IMR-90 (cell line): ENCODE measurements around the gene BLZF1. TPM values are rescaled to one million over a fixed set of nuclear protein-coding genes. Genes with fewer than 3 reads are reported as not detected.
A peak's percentile ranks its signal among the peaks of the same experiment; 100 is the strongest.

Experiments
- ATAC-seq: fragments of 200-7000 bp; cut with Tn5 transposase; 2 replicates; pipeline ENCODE4 v1.9.1; 2020; ENCODE audit warnings: low read depth, mild to moderate bottlenecking, moderate library complexity
- BruUV-seq: library from RNA; stranded (reverse); fragments of 400-500 nt; replicated peaks from 2 replicates; lab custom pipeline; 2021; lab: Mats Ljungman, UMichigan
- CTCF ChIA-PET: fragments of 300-600 bp; formaldehyde crosslinking; extraction: SDS; loops from one replicate; lab custom pipeline; 2021; ENCODE audit warnings: antibody characterized with exemption; lab: Yijun Ruan, JAX
- POLR2A ChIA-PET: fragments of 300-600 bp; sonication (Branson Sonifier 250); formaldehyde crosslinking; loops from one replicate; lab custom pipeline; 2022; ENCODE audit warnings: antibody characterized with exemption; ENCODE audit not compliant: unreplicated experiment; lab: Charles Lee
- DNase-seq: peaks from one replicate; pipeline ENCODE4 v3.0.0; 2013
- H2AFZ ChIP-seq: replicated peaks from 2 replicates; pipeline ENCODE3; 2013; ENCODE audit warnings: low read length, mild to moderate bottlenecking; ENCODE audit not compliant: poor library complexity
- H2AK5ac ChIP-seq: 2 replicates; pipeline ENCODE4 v1.6.1; 2013; ENCODE audit warnings: low read depth, low read length, inconsistent platforms
- H2AK9ac ChIP-seq: replicated peaks from 2 replicates; pipeline ENCODE3; 2013; ENCODE audit warnings: mild to moderate bottlenecking, low read depth, low read length, moderate library complexity; ENCODE audit not compliant: poor library complexity
- H2BK120ac ChIP-seq: 2 replicates; pipeline ENCODE4 v1.6.1; 2013; ENCODE audit warnings: low read depth, low read length, inconsistent platforms
- H2BK15ac ChIP-seq: 3 replicates; pipeline ENCODE4 v1.6.1; 2013; ENCODE audit warnings: low read depth, low read length, inconsistent platforms
- H2BK20ac ChIP-seq: 2 replicates; pipeline ENCODE4 v1.6.1; 2013; ENCODE audit warnings: low read depth, mild to moderate bottlenecking, inconsistent platforms, low read length, moderate library complexity
- H2BK5ac ChIP-seq: 2 replicates; pipeline ENCODE4 v1.6.1; 2013; ENCODE audit warnings: mild to moderate bottlenecking, low read depth, low read length, inconsistent platforms; ENCODE audit not compliant: poor library complexity, severe bottlenecking
- H3K14ac ChIP-seq: replicated peaks from 2 replicates; pipeline ENCODE4 v1.6.1; 2013; ENCODE audit warnings: low read depth, low read length, inconsistent platforms
- H3K18ac ChIP-seq: 2 replicates; pipeline ENCODE4 v1.6.1; 2013; ENCODE audit warnings: low read depth, low read length, control low read depth
- H3K23ac ChIP-seq: 2 replicates; pipeline ENCODE4 v1.6.1; 2013; ENCODE audit warnings: low read depth, low read length, inconsistent platforms
- H3K27ac ChIP-seq: 2 replicates; pipeline ENCODE4 v1.5.1; 2013; ENCODE audit warnings: mild to moderate bottlenecking, control low read depth, low read length; ENCODE audit not compliant: insufficient read depth
- H3K27me3 ChIP-seq: 2 replicates; pipeline ENCODE4 v1.6.1; 2013; ENCODE audit warnings: low read length; ENCODE audit not compliant: control insufficient read depth, insufficient read depth
- H3K36me3 ChIP-seq: 2 replicates; pipeline ENCODE4 v1.6.1; 2013; ENCODE audit warnings: low read length, mixed read lengths; ENCODE audit not compliant: control insufficient read depth, insufficient read depth
- H3K4ac ChIP-seq: 2 replicates; pipeline ENCODE4 v1.6.1; 2013; ENCODE audit warnings: low read depth, low read length, inconsistent platforms
- H3K4me1 ChIP-seq: 2 replicates; pipeline ENCODE4 v1.6.1; 2013; ENCODE audit warnings: low read length, mixed read lengths; ENCODE audit not compliant: control insufficient read depth, insufficient read depth
- H3K4me2 ChIP-seq: 2 replicates; pipeline ENCODE4 v1.6.1; 2013; ENCODE audit warnings: low read depth, mild to moderate bottlenecking, control low read depth, low read length, moderate library complexity
- H3K4me3 ChIP-seq: 2 replicates; pipeline ENCODE4 v1.5.1; 2013; ENCODE audit warnings: low read depth, mild to moderate bottlenecking, control low read depth, low read length, moderate library complexity; ENCODE audit not compliant: insufficient read depth
- H3K56ac ChIP-seq: 2 replicates; pipeline ENCODE4 v1.6.1; 2013; ENCODE audit warnings: low read length, inconsistent platforms; ENCODE audit not compliant: insufficient read depth; ENCODE audit errors: extremely low read depth
- H3K79me1 ChIP-seq, 2 experiments: 2 replicates each; pipeline ENCODE4 v1.6.1; 2013; ENCODE audit warnings: low read length in 2 of 2, inconsistent platforms in 1 of 2, low read depth in 1 of 2
- H3K9ac ChIP-seq: 2 replicates; pipeline ENCODE4 v1.6.1; 2013; ENCODE audit warnings: low read depth, low read length, control low read depth
- H3K9me1 ChIP-seq: 2 replicates; pipeline ENCODE4 v1.6.1; 2013; ENCODE audit warnings: low read length, inconsistent platforms; ENCODE audit not compliant: insufficient read depth
- H3K9me3 ChIP-seq: 2 replicates; pipeline ENCODE4 v1.6.1; 2013; ENCODE audit warnings: low read length; ENCODE audit not compliant: control insufficient read depth, insufficient read depth
- H4K20me1 ChIP-seq: 2 replicates; pipeline ENCODE4 v1.6.1; 2013; ENCODE audit warnings: low read length, inconsistent platforms; ENCODE audit not compliant: insufficient read depth
- H4K5ac ChIP-seq: 2 replicates; pipeline ENCODE4 v1.6.1; 2013; ENCODE audit warnings: mild to moderate bottlenecking, low read depth, low read length, control low read depth
- H4K8ac ChIP-seq, 2 experiments: 2 replicates each; pipeline ENCODE4 v1.6.1; 2013; ENCODE audit warnings: low read depth in 2 of 2, low read length in 2 of 2, control low read depth in 1 of 2, inconsistent platforms in 1 of 2
- H4K91ac ChIP-seq: 2 replicates; pipeline ENCODE4 v1.6.1; 2013; ENCODE audit warnings: low read depth, low read length, inconsistent platforms; ENCODE audit not compliant: insufficient read depth
- MAFK ChIP-seq: IDR thresholded peaks from 2 replicates; pipeline ENCODE4 v1.6.1; 2012; ENCODE audit warnings: low read depth, low read length, improper control_type of control experiment
- MXI1 ChIP-seq: IDR thresholded peaks from 2 replicates; pipeline ENCODE4 v1.6.1; 2012; ENCODE audit warnings: low read depth, mild to moderate bottlenecking, low read length, moderate library complexity, borderline replicate concordance
- NFE2L2 ChIP-seq: fragments of 150-350 bp; IDR thresholded peaks from 2 replicates; pipeline ENCODE4 v1.6.1; 2016; ENCODE audit warnings: low read depth, mild to moderate bottlenecking, low read length
- POLR2A ChIP-seq: IDR thresholded peaks from 2 replicates; pipeline ENCODE4 v1.6.1; 2012; ENCODE audit warnings: mild to moderate bottlenecking, low read depth, low read length
- SMC3 ChIP-seq: fragments of 150-350 bp; IDR thresholded peaks from 2 replicates; pipeline ENCODE4 v1.6.1; 2016; ENCODE audit warnings: low read depth, mild to moderate bottlenecking, antibody characterized with exemption, low read length, moderate library complexity
- WGBS, 2 experiments: methylation state at CpG; one replicate each; pipeline versions ENCODE4 v1.1.5 to v1.1.7; 2013; ENCODE audit warnings: missing lambda C conversion rate in 2 of 2; ENCODE audit not compliant: insufficient read length in 1 of 2; ENCODE audit errors: extremely low coverage in 2 of 2; 5-methylcytosine and 5-hydroxymethylcytosine counted together
- dilution Hi-C: fragments of 300-500 bp; cut with HindIII; formaldehyde crosslinking; loops from one replicate; pipeline ENCODE4 v1.14.3; 2018; ENCODE audit warnings: low sequenced_read_pairs; ENCODE audit not compliant: unreplicated experiment
- in situ Hi-C: fragments of 300-500 bp; cut with MboI; formaldehyde crosslinking; loops from 3 replicates; pipeline ENCODE4 v1.14.3; 2019; ENCODE audit warnings: low sequenced_read_pairs, inconsistent platforms, mixed read lengths
- intact Hi-C: fragments of 100-400 bp; cut with micrococcal nuclease; formaldehyde crosslinking; loops from 2 replicates; pipeline ENCODE4 v1.10.0; 2022
- polyA plus RNA-seq, 3 experiments: library from polyadenylated mRNA; depleted of rRNA; stranded (reverse); fragments of >200 nt; gene quantifications; 2 replicates each; pipeline ENCODE4 v1.2.3, GENCODE V29; 2012; ENCODE audit warnings: low replicate concordance in 1 of 3
- total RNA-seq: library from RNA; depleted of rRNA; stranded (reverse); fragments of >200 nt; gene quantifications from 2 replicates; pipeline ENCODE4 v1.2.3, GENCODE V29; 2012
- TF ChIP-seq, protein P1 (sequence below): conservative IDR thresholded peaks from 2 replicates; pipeline ENCODE4 v1.5.1; 2012; ENCODE audit warnings: mild to moderate bottlenecking, low read depth, low read length, improper control_type of control experiment

Gene BLZF1
- total and polyA plus RNA-seq, 2 of the 4 experiments (the other 2 are of a cell fraction), result 14.2 to 24.2 TPM

DNA sequence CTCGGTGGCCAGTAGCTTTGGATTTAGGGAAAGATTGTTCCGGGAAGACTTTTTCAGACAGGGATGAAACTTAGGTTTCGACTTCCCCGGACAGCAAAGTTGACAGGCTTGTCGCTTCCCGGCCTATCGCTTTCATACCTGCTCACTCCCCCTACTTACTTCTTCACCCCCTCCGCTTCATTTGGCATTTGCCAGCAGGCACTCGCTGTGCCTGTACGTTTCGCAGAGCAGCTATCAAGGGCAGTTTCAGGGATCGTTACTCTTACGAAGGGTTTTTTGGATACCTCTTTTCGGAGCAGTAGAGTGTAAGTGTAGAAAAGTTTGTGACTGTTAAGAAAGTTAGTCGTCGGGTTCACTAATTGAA is 393 bp downstream of the BLZF1 start:
- ATAC-seq (peak; percentile 2), DNase-seq (peak; percentile 2)
- Histone ChIP-seq H3K14ac (peak overlapping the region; percentile 91), H3K56ac (peak overlapping the region; percentile 98), H2BK120ac (peak overlapping the region; percentile 94), H3K23ac (peak overlapping the region; percentile 88), H4K20me1 (no peaks in the 10 kb centered on the region), H3K27me3 (no peaks in the 10 kb centered on the region), H2AK5ac (peak overlapping the region; percentile 15; the same call in 1 of the 2 replicates), H3K9me3 (no peaks in the 10 kb centered on the region), H3K4me3 (peak overlapping the region; percentile 48), H3K9ac (peak overlapping the region; percentile 85), H3K79me1 (peaks cover 20 to 37% of the 10 kb centered on the region in 2 experiments; a peak in 3 of 4 replicates), H4K5ac (peak overlapping the region; percentile 75), H2AK9ac (peak overlapping the region; percentile 71), H3K4me2 (peak overlapping the region; percentile 86), H2BK20ac (peak overlapping the region; percentile 45; the same call in 1 of the 2 replicates), H3K36me3 (peaks cover 8% of the 10 kb centered on the region), H3K4ac (peak overlapping the region; percentile 86), H3K4me1 (0 out of 2 replicates have a peak, but pooled peaks cover 4% of the 10 kb centered on the region), H3K9me1 (peaks cover 3% of the 10 kb centered on the region; the same call in 1 of the 2 replicates), H3K27ac (peak overlapping the region; percentile 62), H4K8ac (peak overlapping the region; percentile 81 to 96), H3K18ac (peak overlapping the region; percentile 30; the same call in 1 of the 2 replicates), H2BK15ac (peak overlapping the region; percentile 31; the same call in 1 of the 3 replicates), H2BK5ac (peak overlapping the region; percentile 65), H2AFZ (peak overlapping the region; percentile 86), H4K91ac (peak overlapping the region; percentile 64)
- ChIA-PET POLR2A (no interaction called here), CTCF (interaction anchor here (1.1 kb wide), 1 partner anchor 1026 kb away, joined by 3 read pairs; no protein-coding TSS in a partner anchor)
- intact Hi-C loops (loop anchor here (5.0 kb wide), 2 partner anchors 179 to 261 kb away; partner anchors contain the start of gene ATP1B1), in situ Hi-C loops (loop anchor here (5.0 to 25.0 kb wide), 2 partner anchors 251 to 1031 kb away; no protein-coding TSS in a partner anchor), dilution Hi-C loops (no loop called here)
- WGBS, 2 experiments, result 0% methylated on average over 2 of the region's 16 CpGs; no CpG with 5 or more reads in 1 of the 2 experiments
- BruUV-seq, result no TSS peak
- TF ChIP-seq MXI1, result no peak
- TF ChIP-seq SMC3, result no peak
- no peak for TF ChIP-seq NFE2L2
- peak; percentile 17; the same call in 1 of the 2 replicates for TF ChIP-seq POLR2A
- TF ChIP-seq, protein P1, sequence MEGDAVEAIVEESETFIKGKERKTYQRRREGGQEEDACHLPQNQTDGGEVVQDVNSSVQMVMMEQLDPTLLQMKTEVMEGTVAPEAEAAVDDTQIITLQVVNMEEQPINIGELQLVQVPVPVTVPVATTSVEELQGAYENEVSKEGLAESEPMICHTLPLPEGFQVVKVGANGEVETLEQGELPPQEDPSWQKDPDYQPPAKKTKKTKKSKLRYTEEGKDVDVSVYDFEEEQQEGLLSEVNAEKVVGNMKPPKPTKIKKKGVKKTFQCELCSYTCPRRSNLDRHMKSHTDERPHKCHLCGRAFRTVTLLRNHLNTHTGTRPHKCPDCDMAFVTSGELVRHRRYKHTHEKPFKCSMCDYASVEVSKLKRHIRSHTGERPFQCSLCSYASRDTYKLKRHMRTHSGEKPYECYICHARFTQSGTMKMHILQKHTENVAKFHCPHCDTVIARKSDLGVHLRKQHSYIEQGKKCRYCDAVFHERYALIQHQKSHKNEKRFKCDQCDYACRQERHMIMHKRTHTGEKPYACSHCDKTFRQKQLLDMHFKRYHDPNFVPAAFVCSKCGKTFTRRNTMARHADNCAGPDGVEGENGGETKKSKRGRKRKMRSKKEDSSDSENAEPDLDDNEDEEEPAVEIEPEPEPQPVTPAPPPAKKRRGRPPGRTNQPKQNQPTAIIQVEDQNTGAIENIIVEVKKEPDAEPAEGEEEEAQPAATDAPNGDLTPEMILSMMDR, result no peak
- no peak for TF ChIP-seq MAFK
